ENCODE data around the gene COX6A1. TPM values are rescaled to one million over a fixed set of nuclear protein-coding genes. Genes with fewer than 3 reads are reported as not detected.
A peak's percentile ranks its signal among the peaks of the same experiment; 100 is the strongest.

Gene COX6A1
- total and polyA plus RNA-seq, 2 of the 13 experiments (the other 11 are each of a cell fraction or from before 2014, with no cell fraction given): 542 to 673 TPM

- TF ChIP-seq XRCC5 (optimal IDR thresholded peaks at IDR 0.05; ENCODE audit: low read length): no peak
- no peak for TF ChIP-seq RXRB (CRISPR knock-in tag; IDR thresholded peaks at IDR 0.05; ENCODE audit: borderline replicate concordance)
- TF ChIP-seq MNT (IDR thresholded peaks at IDR 0.05): no peak
- TF ChIP-seq ZMYM3 (CRISPR knock-in tag; IDR thresholded peaks at IDR 0.05): peak; percentile 29; the same call in 1 of the 2 replicates
- no peak for TF ChIP-seq MTF1 (CRISPR knock-in tag; IDR thresholded peaks at IDR 0.05)
- no peak for TF ChIP-seq ZNF646 (CRISPR knock-in tag; IDR thresholded peaks at IDR 0.05)
- no peak for TF ChIP-seq PBX2 (CRISPR knock-in tag; IDR thresholded peaks at IDR 0.05)
- no peak for TF ChIP-seq RAD51 (IDR thresholded peaks at IDR 0.05; ENCODE audit: borderline replicate concordance)
- TF ChIP-seq ZNF3 (CRISPR knock-in tag; IDR thresholded peaks at IDR 0.05): 0 out of 2 replicates have a peak, but pooled peaks have one; percentile 43
- TF ChIP-seq ZBTB2 (CRISPR knock-in tag; IDR thresholded peaks at IDR 0.05; ENCODE audit: low read depth): peak; percentile 10; the same call in 1 of the 2 replicates
- peak; percentile 4; the same call in 1 of the 2 replicates for TF ChIP-seq ZNF230 (CRISPR knock-in tag; IDR thresholded peaks at IDR 0.05)
- TF ChIP-seq ZNF580 (CRISPR knock-in tag; IDR thresholded peaks at IDR 0.05; ENCODE audit: borderline replicate concordance, low read depth): no peak
- TF ChIP-seq ZNF562 (CRISPR knock-in tag; IDR thresholded peaks at IDR 0.05; ENCODE audit: borderline replicate concordance): no peak
- TF ChIP-seq ZNF704 (CRISPR knock-in tag; IDR thresholded peaks at IDR 0.05; ENCODE audit: borderline replicate concordance): no peak
- TF ChIP-seq ZNF124 (CRISPR knock-in tag; IDR thresholded peaks at IDR 0.05): peak; percentile 4; the same call in 1 of the 2 replicates
- TF ChIP-seq ZNF7 (CRISPR knock-in tag; IDR thresholded peaks at IDR 0.05): no peak
- no peak for TF ChIP-seq ZNF709 (CRISPR knock-in tag; IDR thresholded peaks at IDR 0.05)
Observed at GRCh38 chr12:120470150-120470784, 32.4 kb downstream of the COX6A1 start (continued).

Measured in HepG2 (cell line).